GM18499 (cell line): ENCODE results near the gene USP17L13.
"Not testable (repeated sequence)": the region's sequence is repeated elsewhere in the genome, so short reads cannot be mapped to it uniquely, and the experiment has no call there.

Source experiments
- ATAC-seq: cut with Tn5 transposase; IDR thresholded peaks from one replicate; pipeline ENCODE4 v1.9.1; 2021; ENCODE audit warnings: moderate number of reproducible peaks; ENCODE audit not compliant: insufficient read depth, unreplicated experiment

USP17L13 gene

GRCh38 chr4:9224596-9224995 lies at the start of gene USP17L13:
Gene USP17L13 (plus strand): TSS chr4:9224896. CDS start chr4:9224896, 0 bp downstream.
- ATAC-seq: not testable (repeated sequence)

GRCh38 chr4:9210357-9210756 lies 14.3 kb upstream of the USP17L13 start, which contains the start of gene USP17L10:
Gene USP17L10 (plus strand): TSS chr4:9210657. CDS start chr4:9210657, 0 bp downstream.
- not testable (repeated sequence) for ATAC-seq

GRCh38 chr4:9214701-9215100 lies 10.0 kb upstream of the USP17L13 start:
- ATAC-seq: not testable (repeated sequence)

- not testable (repeated sequence) for ATAC-seq
Observed at GRCh38 chr4:9215105-9215504, 9.6 kb upstream of the USP17L13 start, which contains the start of gene USP17L11. Gene USP17L11 (plus strand): TSS chr4:9215405. CDS start chr4:9215405, 0 bp downstream.

- not testable (repeated sequence) for ATAC-seq
Observed at GRCh38 chr4:9219852-9220251, 4.8 kb upstream of the USP17L13 start, which contains the start of gene USP17L12. Gene USP17L12 (plus strand): TSS chr4:9220152. CDS start chr4:9220152, 0 bp downstream.

GRCh38 chr4:9230249-9230648 lies 5.6 kb downstream of the USP17L13 start:
- ATAC-seq: not testable (repeated sequence)

GRCh38 chr4:9234085-9234484 lies 9.4 kb downstream of the USP17L13 start, which contains the start of gene USP17L15:
Gene USP17L15 (plus strand): TSS chr4:9234385. CDS start chr4:9234385, 0 bp downstream.
- ATAC-seq: not testable (repeated sequence)

- not testable (repeated sequence) for ATAC-seq
Observed at GRCh38 chr4:9238461-9238860, 13.8 kb downstream of the USP17L13 start.

GRCh38 chr4:9243579-9243978 lies 18.9 kb downstream of the USP17L13 start, which contains the start of gene USP17L17:
Gene USP17L17 (plus strand): TSS chr4:9243879. CDS start chr4:9243879, 0 bp downstream.
- ATAC-seq: not testable (repeated sequence)

- not testable (repeated sequence) for ATAC-seq
Observed at GRCh38 chr4:9247953-9248680, 23.4 kb downstream of the USP17L13 start, which contains the start of gene USP17L18. Gene USP17L18 (plus strand): TSS chr4:9248630. CDS start chr4:9248630, 0 bp downstream.

- not testable (repeated sequence) for ATAC-seq
Observed at GRCh38 chr4:9253078-9253477, 28.4 kb downstream of the USP17L13 start, which contains the start of gene USP17L19. Gene USP17L19 (plus strand): TSS chr4:9253378. CDS start chr4:9253378, 0 bp downstream.

GRCh38 chr4:9257824-9258223 lies 33.1 kb downstream of the USP17L13 start, which contains the start of gene USP17L20:
Gene USP17L20 (plus strand): TSS chr4:9258124. CDS start chr4:9258124, 0 bp downstream.
- ATAC-seq: not testable (repeated sequence)

- ATAC-seq: not testable (repeated sequence)
Observed at GRCh38 chr4:9262572-9262971, 37.9 kb downstream of the USP17L13 start, which contains the start of gene USP17L21. Gene USP17L21 (plus strand): TSS chr4:9262872. CDS start chr4:9262872, 0 bp downstream.

- ATAC-seq: not testable (repeated sequence)
Observed at GRCh38 chr4:9267319-9267718, 42.6 kb downstream of the USP17L13 start, which contains the start of gene USP17L22. Gene USP17L22 (plus strand): TSS chr4:9267619. CDS start chr4:9267619, 0 bp downstream.

- not testable (repeated sequence) for ATAC-seq
Observed at GRCh38 chr4:9271719-9272118, 47.0 kb downstream of the USP17L13 start.
